GM12873 (cell line): ENCODE data around the gene NAV2.

ENCODE experiments used
- TF ChIP-seq, protein P1 (sequence below): IDR thresholded peaks from 2 replicates; pipeline ENCODE4 v1.5.1; 2012; ENCODE audit warnings: low read depth, mild to moderate bottlenecking, moderate library complexity, low read length, control low read depth; ENCODE audit not compliant: insufficient read depth; ENCODE audit errors: missing control alignments

Gene NAV2

DNA sequence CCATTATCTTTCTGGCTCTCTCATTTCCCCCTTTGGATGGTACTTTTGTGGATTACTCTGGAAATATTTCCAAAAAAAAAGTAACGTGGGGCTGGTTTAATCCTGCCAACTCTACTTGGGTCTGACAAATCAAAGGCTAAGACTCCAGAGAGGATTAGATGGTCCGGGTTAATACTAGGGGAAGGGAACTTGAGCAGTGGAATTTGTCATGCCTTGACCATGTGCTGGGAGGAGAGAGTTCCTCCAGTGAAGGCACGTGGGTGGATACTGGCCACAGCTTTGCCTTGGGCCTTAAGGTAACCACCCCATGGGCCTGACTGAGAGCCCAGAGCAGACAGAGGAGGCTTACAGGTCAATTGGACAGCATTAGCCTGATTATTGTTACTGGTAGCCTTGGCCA lies 120.3 kb downstream of the NAV2 start:
- TF ChIP-seq, protein P1, sequence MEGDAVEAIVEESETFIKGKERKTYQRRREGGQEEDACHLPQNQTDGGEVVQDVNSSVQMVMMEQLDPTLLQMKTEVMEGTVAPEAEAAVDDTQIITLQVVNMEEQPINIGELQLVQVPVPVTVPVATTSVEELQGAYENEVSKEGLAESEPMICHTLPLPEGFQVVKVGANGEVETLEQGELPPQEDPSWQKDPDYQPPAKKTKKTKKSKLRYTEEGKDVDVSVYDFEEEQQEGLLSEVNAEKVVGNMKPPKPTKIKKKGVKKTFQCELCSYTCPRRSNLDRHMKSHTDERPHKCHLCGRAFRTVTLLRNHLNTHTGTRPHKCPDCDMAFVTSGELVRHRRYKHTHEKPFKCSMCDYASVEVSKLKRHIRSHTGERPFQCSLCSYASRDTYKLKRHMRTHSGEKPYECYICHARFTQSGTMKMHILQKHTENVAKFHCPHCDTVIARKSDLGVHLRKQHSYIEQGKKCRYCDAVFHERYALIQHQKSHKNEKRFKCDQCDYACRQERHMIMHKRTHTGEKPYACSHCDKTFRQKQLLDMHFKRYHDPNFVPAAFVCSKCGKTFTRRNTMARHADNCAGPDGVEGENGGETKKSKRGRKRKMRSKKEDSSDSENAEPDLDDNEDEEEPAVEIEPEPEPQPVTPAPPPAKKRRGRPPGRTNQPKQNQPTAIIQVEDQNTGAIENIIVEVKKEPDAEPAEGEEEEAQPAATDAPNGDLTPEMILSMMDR: no peak

DNA sequence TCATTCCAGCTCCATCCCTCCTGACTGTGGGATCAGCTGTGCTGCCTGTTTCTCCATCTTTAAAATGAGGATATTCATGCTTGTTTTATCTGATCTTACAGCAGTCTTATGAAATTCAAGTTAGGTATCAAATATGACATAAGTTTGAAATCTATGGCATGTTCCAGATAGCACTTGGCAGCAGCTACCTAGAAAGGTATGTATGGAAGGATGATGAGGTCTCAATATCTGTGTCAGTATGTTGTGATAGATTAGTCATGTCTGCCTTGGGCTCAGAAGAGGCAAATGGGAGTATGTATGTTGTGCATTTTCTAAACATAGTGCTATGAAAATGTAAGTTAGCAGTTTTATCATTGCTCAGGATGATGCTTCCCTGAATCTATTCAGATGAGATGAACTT lies 122.1 kb downstream of the NAV2 start:
- TF ChIP-seq, protein P1: no peak

DNA sequence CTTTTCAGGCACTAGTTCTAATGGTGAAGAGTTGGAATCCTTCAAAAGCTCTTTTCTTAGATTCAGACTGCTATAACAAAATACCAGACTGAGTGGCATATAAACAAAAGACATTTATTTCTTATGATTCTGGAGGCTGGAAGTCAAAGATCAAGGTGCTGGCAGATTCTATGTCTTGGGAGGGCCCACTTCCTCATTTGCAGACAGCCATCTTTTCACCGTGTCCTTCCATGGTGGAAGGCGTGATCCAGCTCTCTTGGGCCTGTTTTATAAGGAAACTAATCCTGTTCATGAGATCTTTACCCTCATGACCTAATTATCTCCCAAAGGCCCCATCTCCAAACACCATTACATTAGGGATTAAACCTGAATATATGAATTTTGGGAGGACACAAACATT lies 124.0 kb downstream of the NAV2 start:
- TF ChIP-seq, protein P1: no peak

DNA sequence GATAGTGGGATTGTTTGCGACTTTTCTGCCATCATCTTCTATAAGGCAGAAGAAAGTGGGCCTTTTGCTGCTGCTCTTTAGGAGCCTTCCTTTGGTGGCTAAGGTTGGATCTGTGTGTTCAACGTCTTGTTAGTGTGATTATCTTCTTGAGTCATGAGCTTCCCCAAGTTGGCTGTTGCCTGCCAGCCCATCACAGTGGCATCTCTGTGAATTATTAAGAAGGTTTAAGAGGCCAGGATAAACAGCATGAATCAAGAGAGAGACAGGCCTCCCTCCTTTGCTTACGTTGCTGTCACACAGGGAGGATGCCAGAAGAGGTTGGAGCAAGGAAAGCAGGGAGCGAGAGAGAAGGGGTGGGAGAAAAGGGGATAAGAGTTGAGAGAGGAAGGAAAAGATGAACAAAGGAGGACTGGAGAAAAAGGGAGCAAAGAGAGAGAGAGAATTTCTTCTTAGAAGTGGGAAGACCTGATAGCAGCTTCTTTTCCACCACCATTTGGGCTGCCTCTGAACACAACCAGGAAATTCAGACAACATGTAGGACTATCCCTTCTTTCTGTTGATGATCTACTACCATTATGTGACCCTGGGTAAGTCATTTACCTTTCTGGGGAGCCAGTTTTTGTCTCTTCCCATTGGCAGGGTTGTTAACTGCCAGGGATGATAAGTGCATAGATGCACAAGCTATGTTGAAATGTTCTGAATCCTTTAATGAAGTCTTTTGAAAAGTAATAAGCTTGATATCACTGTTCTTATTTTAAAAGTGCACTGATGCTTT lies 126.5 kb downstream of the NAV2 start:
- TF ChIP-seq, protein P1: no peak

DNA sequence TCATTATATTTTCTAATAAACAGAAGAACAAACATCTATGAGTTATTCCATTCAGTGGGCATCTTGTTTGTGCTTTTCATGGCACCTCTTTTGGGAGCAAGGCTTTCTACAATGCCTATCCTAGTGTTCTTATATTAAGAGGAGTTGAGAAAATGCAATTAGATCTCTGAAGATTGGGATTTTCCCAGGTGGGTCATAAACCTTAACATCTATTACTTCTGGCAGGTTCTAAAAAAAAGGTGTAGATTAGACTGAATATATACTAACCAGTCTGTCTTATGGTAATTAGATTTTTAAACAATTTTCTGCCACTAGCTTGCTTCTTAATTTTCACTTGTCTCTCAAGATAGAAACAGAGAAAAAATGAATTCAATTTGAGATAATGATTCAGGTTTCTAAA lies 128.3 kb downstream of the NAV2 start:
- TF ChIP-seq, protein P1: no peak

DNA sequence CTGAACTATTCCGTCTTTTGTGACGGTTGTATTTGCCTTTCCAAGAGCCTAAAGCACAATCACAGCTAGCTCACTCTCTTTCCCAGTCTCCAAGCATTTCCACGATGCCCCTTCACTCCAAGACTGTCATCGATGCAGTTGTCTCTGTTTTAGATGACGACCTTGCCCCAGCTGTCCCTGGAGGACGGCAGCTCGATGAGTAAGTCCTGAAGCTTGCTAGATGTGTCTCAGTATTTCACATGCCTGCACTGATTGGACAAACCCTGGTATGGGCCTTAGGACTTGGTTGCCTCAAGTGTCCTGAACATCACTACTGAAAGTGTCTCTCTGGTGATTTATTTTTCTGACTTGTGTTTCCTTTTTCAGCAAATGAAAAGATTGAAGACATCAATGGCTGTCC lies 129.9 kb downstream of the NAV2 start:
- TF ChIP-seq, protein P1: no peak

DNA sequence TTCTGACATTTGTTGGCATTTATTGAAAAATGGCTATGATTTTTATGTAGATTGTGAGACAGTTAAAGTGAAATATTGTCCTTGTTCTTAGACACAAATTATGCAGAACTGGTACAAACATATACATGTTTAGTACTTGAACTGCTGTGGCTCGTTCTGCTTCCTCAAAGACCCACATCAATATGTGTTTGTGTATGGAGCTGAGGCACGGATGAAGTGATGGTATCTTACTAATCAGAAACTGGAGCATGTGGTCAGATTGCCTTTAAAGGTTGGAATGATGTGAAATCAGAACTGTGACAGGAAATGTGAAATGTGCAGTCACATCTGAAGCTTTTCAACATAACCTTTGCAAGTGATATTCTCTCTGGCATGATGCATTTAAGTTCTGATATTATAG lies 130.4 kb downstream of the NAV2 start:
- TF ChIP-seq, protein P1: no peak
